Measurements from ENCODE around the gene GRIK5.

- TF ChIP-seq POLR2A (IDR thresholded peaks at IDR 0.05; ENCODE audit: control extremely low read depth in 1 of 2, low read depth in 2 of 2, low read length in 2 of 2) = no peak
- TF ChIP-seq TAF1 (IDR thresholded peaks at IDR 0.05; ENCODE audit: low read depth, low read length) = no peak
- no peak for TF ChIP-seq JUN (IDR thresholded peaks at IDR 0.05; ENCODE audit: low read depth, low read length)
- TF ChIP-seq, protein P1, sequence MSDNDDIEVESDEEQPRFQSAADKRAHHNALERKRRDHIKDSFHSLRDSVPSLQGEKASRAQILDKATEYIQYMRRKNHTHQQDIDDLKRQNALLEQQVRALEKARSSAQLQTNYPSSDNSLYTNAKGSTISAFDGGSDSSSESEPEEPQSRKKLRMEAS (IDR thresholded peaks at IDR 0.05) = no peak
- no peak for TF ChIP-seq GABPA (IDR thresholded peaks at IDR 0.05; ENCODE audit: borderline replicate concordance, insufficient read depth, low read length)
Observed at GRCh38 chr19:41987141-41987860, 82.7 kb downstream of the GRIK5 start.
